GM12878 (cell line): ENCODE results near the gene TPRKB. TPM values are rescaled to one million over a fixed set of nuclear protein-coding genes. Genes with fewer than 3 reads are reported as not detected.

Experiments used
- CHD2 ChIP-seq: IDR thresholded peaks from 2 replicates; pipeline ENCODE4 v1.6.1; 2011; ENCODE audit warnings: low read depth, low read length, improper control_type of control experiment, borderline replicate concordance
- E4F1 ChIP-seq: fragments of 450-650 bp; IDR thresholded peaks from 2 replicates; pipeline ENCODE4 v1.6.1; 2018; ENCODE audit warnings: borderline replicate concordance, mild to moderate bottlenecking; ENCODE audit not compliant: partially characterized antibody
- ELK1 ChIP-seq: IDR thresholded peaks from 2 replicates; pipeline ENCODE4 v1.6.1; 2012; ENCODE audit warnings: low read depth, low read length, improper control_type of control experiment
- HDAC6 ChIP-seq: fragments of 200-600 bp; sonication (generic); IDR thresholded peaks from one replicate; pipeline ENCODE4 v1.8.0; 2017; ENCODE audit warnings: antibody characterized with exemption; ENCODE audit not compliant: unreplicated experiment
- IKZF1 ChIP-seq: fragments of 450-650 bp; conservative IDR thresholded peaks from 2 replicates; pipeline ENCODE4 v1.6.1; 2017; ENCODE audit warnings: antibody characterized with exemption, mild to moderate bottlenecking
- IRF3 ChIP-seq: fragments of 450-650 bp; IDR thresholded peaks from 2 replicates; pipeline ENCODE4 v1.6.1; 2014; ENCODE audit warnings: mild to moderate bottlenecking
- KDM1A ChIP-seq: fragments of 200-600 bp; sonication (generic); IDR thresholded peaks from 2 replicates; pipeline ENCODE4 v1.6.1; 2016; ENCODE audit warnings: borderline replicate concordance
- MTA2 ChIP-seq: fragments of 450-650 bp; IDR thresholded peaks from 2 replicates; pipeline ENCODE4 v1.6.1; 2016; ENCODE audit warnings: low read depth, mild to moderate bottlenecking, moderate library complexity
- NFYA ChIP-seq: IDR thresholded peaks from 2 replicates; pipeline ENCODE4 v1.6.1; 2011; ENCODE audit warnings: low read depth, mild to moderate bottlenecking, low read length, improper control_type of control experiment, borderline replicate concordance
- NR2C1 ChIP-seq: fragments of 450-650 bp; IDR thresholded peaks from 2 replicates; pipeline ENCODE4 v1.6.1; 2017; ENCODE audit warnings: antibody characterized with exemption, mild to moderate bottlenecking, moderate library complexity
- PAX5 ChIP-seq: IDR thresholded peaks from 2 replicates; pipeline ENCODE4 v1.6.1; 2011; ENCODE audit warnings: low read depth, low read length, borderline replicate concordance
- POLR2AphosphoS2 ChIP-seq: IDR thresholded peaks from 2 replicates; pipeline ENCODE4 v1.6.1; 2011; ENCODE audit warnings: low read depth, mild to moderate bottlenecking, low read length, improper control_type of control experiment, moderate library complexity
- POLR2AphosphoS5 ChIP-seq: IDR thresholded peaks from 2 replicates; pipeline ENCODE4 v1.6.1; 2011; ENCODE audit warnings: mild to moderate bottlenecking, low read length, inconsistent platforms
- RCOR1 ChIP-seq: conservative IDR thresholded peaks from 2 replicates; pipeline ENCODE4 v1.6.1; 2012; ENCODE audit warnings: low read depth, low read length, improper control_type of control experiment
- RELA ChIP-seq: fragments of 450-650 bp; IDR thresholded peaks from 2 replicates; pipeline ENCODE4 v1.8.0; 2014; ENCODE audit warnings: borderline replicate concordance; ENCODE audit not compliant: partially characterized antibody
- TAF1 ChIP-seq: IDR thresholded peaks from 2 replicates; pipeline ENCODE4 v1.6.1; 2011; ENCODE audit warnings: mild to moderate bottlenecking, low read depth, low read length, borderline replicate concordance
- ZNF24 ChIP-seq: fragments of 450-650 bp; IDR thresholded peaks from 2 replicates; pipeline ENCODE4 v1.6.1; 2017; ENCODE audit warnings: antibody characterized with exemption, mild to moderate bottlenecking
- ZZZ3 ChIP-seq: IDR thresholded peaks from 2 replicates; pipeline ENCODE4 v1.6.1; 2011; ENCODE audit warnings: low read depth; ENCODE audit not compliant: control insufficient read depth, insufficient read length
- polyA plus RNA-seq, 11 experiments: library from polyadenylated mRNA; depleted of rRNA in 4 of 11; unstranded in 6 of 11; stranded (reverse) in 5 of 11; fragments of >200 nt; fragmentation: Nextera tagmentation in 4 of 11; fragmentation: Illumina TruSeq in 1 of 11; extraction: Ambion mirVana in 4 of 11; extraction: Trizol in 1 of 11; gene quantifications; 1 replicate in 1 of 11; 2 replicates in 10 of 11; pipeline versions ENCODE4 v1.2.1 to v1.2.3, GENCODE V29; 2011 to 2016; ENCODE audit warnings: inconsistent platforms in 2 of 11, missing spikeins in 2 of 11, low read depth in 1 of 11
- total RNA-seq, 4 experiments: library from RNA; depleted of rRNA in 3 of 4; stranded (reverse); fragments of >200 nt in 3 of 4; fragmentation: Illumina TruSeq in 1 of 4; extraction: Trizol in 1 of 4; gene quantifications; 2 replicates each; pipeline versions ENCODE4 v1.2.1 to v1.2.3, GENCODE V29; 2013 to 2021
- TF ChIP-seq, protein P1 (sequence below): fragments of 450-650 bp; IDR thresholded peaks from 2 replicates; pipeline ENCODE4 v1.6.1; 2016; ENCODE audit warnings: mild to moderate bottlenecking
- TF ChIP-seq, protein P2 (sequence below): fragments of 450-650 bp; IDR thresholded peaks from 2 replicates; pipeline ENCODE4 v1.6.1; 2017; ENCODE audit warnings: low read depth, mild to moderate bottlenecking, moderate library complexity

The TPRKB gene
- total and polyA plus RNA-seq, 10 of the 15 experiments (the other 5 are each of a cell fraction or from before 2014, with no cell fraction given), result 28.1 to 129 (median 67.2) TPM

GRCh38 chr2:73736855-73737779, at the start of gene TPRKB (continued):
- TF ChIP-seq PAX5, result peak; percentile 57; the same call in 1 of the 2 replicates
- peak; percentile 88 for TF ChIP-seq E4F1
- TF ChIP-seq TAF1, result peak; percentile 67
- peak; percentile 76; the same call in 1 of the 2 replicates for TF ChIP-seq POLR2AphosphoS5
- TF ChIP-seq, protein P1, sequence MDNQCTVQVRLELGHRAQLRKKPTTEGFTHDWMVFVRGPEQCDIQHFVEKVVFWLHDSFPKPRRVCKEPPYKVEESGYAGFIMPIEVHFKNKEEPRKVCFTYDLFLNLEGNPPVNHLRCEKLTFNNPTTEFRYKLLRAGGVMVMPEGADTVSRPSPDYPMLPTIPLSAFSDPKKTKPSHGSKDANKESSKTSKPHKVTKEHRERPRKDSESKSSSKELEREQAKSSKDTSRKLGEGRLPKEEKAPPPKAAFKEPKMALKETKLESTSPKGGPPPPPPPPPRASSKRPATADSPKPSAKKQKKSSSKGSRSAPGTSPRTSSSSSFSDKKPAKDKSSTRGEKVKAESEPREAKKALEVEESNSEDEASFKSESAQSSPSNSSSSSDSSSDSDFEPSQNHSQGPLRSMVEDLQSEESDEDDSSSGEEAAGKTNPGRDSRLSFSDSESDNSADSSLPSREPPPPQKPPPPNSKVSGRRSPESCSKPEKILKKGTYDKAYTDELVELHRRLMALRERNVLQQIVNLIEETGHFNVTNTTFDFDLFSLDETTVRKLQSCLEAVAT, result peak; percentile 99
- TF ChIP-seq RELA, result peak; percentile 62
- peak; percentile 98 for TF ChIP-seq NR2C1
- peak; percentile 93 for TF ChIP-seq ELK1
- TF ChIP-seq ZNF24, result no peak
- peak; percentile 89 for TF ChIP-seq POLR2AphosphoS2
- TF ChIP-seq, protein P2, sequence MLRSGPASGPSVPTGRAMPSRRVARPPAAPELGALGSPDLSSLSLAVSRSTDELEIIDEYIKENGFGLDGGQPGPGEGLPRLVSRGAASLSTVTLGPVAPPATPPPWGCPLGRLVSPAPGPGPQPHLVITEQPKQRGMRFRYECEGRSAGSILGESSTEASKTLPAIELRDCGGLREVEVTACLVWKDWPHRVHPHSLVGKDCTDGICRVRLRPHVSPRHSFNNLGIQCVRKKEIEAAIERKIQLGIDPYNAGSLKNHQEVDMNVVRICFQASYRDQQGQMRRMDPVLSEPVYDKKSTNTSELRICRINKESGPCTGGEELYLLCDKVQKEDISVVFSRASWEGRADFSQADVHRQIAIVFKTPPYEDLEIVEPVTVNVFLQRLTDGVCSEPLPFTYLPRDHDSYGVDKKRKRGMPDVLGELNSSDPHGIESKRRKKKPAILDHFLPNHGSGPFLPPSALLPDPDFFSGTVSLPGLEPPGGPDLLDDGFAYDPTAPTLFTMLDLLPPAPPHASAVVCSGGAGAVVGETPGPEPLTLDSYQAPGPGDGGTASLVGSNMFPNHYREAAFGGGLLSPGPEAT, result peak; percentile 91
- no peak for TF ChIP-seq KDM1A
- TF ChIP-seq RCOR1, result 0 out of 2 replicates have a peak, but pooled peaks have one; percentile 61
- TF ChIP-seq HDAC6, result no peak
- TF ChIP-seq ZZZ3, result no peak
- TF ChIP-seq NFYA, result no peak
- no peak for TF ChIP-seq IRF3
- TF ChIP-seq CHD2, result peak; percentile 85; the same call in 1 of the 2 replicates
- TF ChIP-seq MTA2, result peak; percentile 88
- TF ChIP-seq IKZF1, result peak; percentile 88
